Lung (tissue), 12 donors: ENCODE results near the gene UTP11. TPM values are rescaled to one million over a fixed set of nuclear protein-coding genes. Genes with fewer than 3 reads are reported as not detected.

Experiments
- ATAC-seq: fragments of 200-7000 bp; cut with Tn5 transposase; one replicate; pipeline ENCODE4 v1.9.1; 2020; ENCODE audit warnings: moderate number of reproducible peaks; ENCODE audit not compliant: insufficient read depth, low FRiP score
- DNase-seq, 3 donors: peaks; one replicate each; pipeline ENCODE4 v3.0.0-alpha.2; 2013 to 2017
- H3K27ac ChIP-seq, 2 donors: one replicate each; pipeline ENCODE4 v1.5.1; 2013; ENCODE audit warnings: mild to moderate bottlenecking in 2 of 2, moderate library complexity in 2 of 2, control low read depth in 1 of 2, inconsistent platforms in 1 of 2, low read depth in 1 of 2, low read length in 1 of 2
- H3K27me3 ChIP-seq, 3 donors: one replicate each; pipeline ENCODE4 v1.5.1; 2013; ENCODE audit warnings: low read length in 2 of 3; ENCODE audit not compliant: control insufficient read depth in 3 of 3, insufficient read depth in 3 of 3
- H3K36me3 ChIP-seq, 4 donors: one replicate each; pipeline ENCODE4 v1.5.1; 2013; ENCODE audit warnings: low read length in 4 of 4, mild to moderate bottlenecking in 1 of 4, moderate library complexity in 1 of 4; ENCODE audit not compliant: control insufficient read depth in 4 of 4, insufficient read depth in 4 of 4
- H3K4me1 ChIP-seq, 5 donors: one replicate each; pipeline ENCODE4 v1.5.1; 2013; ENCODE audit warnings: low read length in 5 of 5, mild to moderate bottlenecking in 2 of 5, moderate library complexity in 1 of 5; ENCODE audit not compliant: control insufficient read depth in 5 of 5, insufficient read depth in 5 of 5
- H3K4me3 ChIP-seq: one replicate; pipeline ENCODE4 v1.5.1; 2013; ENCODE audit warnings: mild to moderate bottlenecking, control low read depth, moderate library complexity
- H3K9ac ChIP-seq, 2 donors: one replicate each; pipeline ENCODE4 v1.5.1; 2013; ENCODE audit warnings: low read length in 2 of 2, control low read depth in 1 of 2; ENCODE audit not compliant: insufficient read depth in 1 of 2
- H3K9me3 ChIP-seq, 4 donors: one replicate each; pipeline ENCODE4 v1.5.1; 2013; ENCODE audit warnings: low read length in 3 of 4, mild to moderate bottlenecking in 1 of 4, moderate library complexity in 1 of 4; ENCODE audit not compliant: control insufficient read depth in 4 of 4, insufficient read depth in 3 of 4
- WGBS, 2 donors: extraction: QIAGEN DNeasy Blood & Tissue Kit; methylation state at CpG; one replicate each; pipeline ENCODE4 v1.1.7; 2013; 5-methylcytosine and 5-hydroxymethylcytosine counted together
- polyA plus RNA-seq, 2 donors: library from polyadenylated mRNA; stranded (reverse); fragments of 200-250 nt; gene quantifications; one replicate each; pipeline ENCODE4 v1.2.1, GENCODE V29; 2013
- total RNA-seq, 2 donors: library from RNA; depleted of rRNA in 1 of 2; stranded (reverse); fragments of >200 nt in 1 of 2; gene quantifications; one replicate each; pipeline ENCODE4 v1.2.1, GENCODE V29; 2014 to 2021
- TF ChIP-seq, protein P1 (sequence below): IDR thresholded peaks from 2 replicates; pipeline ENCODE4 v1.5.1; 2012; ENCODE audit warnings: mild to moderate bottlenecking; ENCODE audit errors: control extremely low read depth, extremely low read depth
- donor health status: control.
- donor health status: control.
- donor health status: Bipolar disorder and iron deficiency.
- donor health status: healthy.
- donor health status: DM: yes; HTN: yes; CAD: no.

Gene UTP11
- total and polyA plus RNA-seq, 4 donors: 27.3 to 33.7 (median 31.1) TPM

- Histone ChIP-seq H3K9me3 (no peaks in the 10 kb centered on the region), H3K27me3 (no peaks in the 10 kb centered on the region), H3K27ac (no peak overlapping the region), H3K4me1 (peaks cover 2 to 30% (median 11%) of the 10 kb centered on the region in 5 donors), H3K36me3 (peaks cover 12 to 18% (median 16%) of the 10 kb centered on the region in 4 donors), H3K4me3 (no peak overlapping the region), H3K9ac (no peak overlapping the region)
- no peak for DNase-seq
- WGBS, 2 donors: 67 to 73% methylated on average over 3 of the region's 3 CpGs
- TF ChIP-seq, protein P1, sequence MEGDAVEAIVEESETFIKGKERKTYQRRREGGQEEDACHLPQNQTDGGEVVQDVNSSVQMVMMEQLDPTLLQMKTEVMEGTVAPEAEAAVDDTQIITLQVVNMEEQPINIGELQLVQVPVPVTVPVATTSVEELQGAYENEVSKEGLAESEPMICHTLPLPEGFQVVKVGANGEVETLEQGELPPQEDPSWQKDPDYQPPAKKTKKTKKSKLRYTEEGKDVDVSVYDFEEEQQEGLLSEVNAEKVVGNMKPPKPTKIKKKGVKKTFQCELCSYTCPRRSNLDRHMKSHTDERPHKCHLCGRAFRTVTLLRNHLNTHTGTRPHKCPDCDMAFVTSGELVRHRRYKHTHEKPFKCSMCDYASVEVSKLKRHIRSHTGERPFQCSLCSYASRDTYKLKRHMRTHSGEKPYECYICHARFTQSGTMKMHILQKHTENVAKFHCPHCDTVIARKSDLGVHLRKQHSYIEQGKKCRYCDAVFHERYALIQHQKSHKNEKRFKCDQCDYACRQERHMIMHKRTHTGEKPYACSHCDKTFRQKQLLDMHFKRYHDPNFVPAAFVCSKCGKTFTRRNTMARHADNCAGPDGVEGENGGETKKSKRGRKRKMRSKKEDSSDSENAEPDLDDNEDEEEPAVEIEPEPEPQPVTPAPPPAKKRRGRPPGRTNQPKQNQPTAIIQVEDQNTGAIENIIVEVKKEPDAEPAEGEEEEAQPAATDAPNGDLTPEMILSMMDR: no peak
- no peak for ATAC-seq
Observed at GRCh38 chr1:38028105-38028591, 15.6 kb downstream of the UTP11 start.

GRCh38 chr1:38028671-38029070 lies 16.1 kb downstream of the UTP11 start:
- ATAC-seq (no peak), DNase-seq (no peak)
- TF ChIP-seq, protein P1: no peak
- no peak overlapping the region for H3K27ac ChIP-seq
- WGBS, 2 donors: 81 to 85% methylated on average over 2 of the region's 2 CpGs
- no peak overlapping the region for H3K9ac ChIP-seq
- H3K9me3 ChIP-seq: no peaks in the 10 kb centered on the region
- peaks cover 10 to 17% (median 12%) of the 10 kb centered on the region in 4 donors for H3K36me3 ChIP-seq
- peaks cover 2 to 30% (median 11%) of the 10 kb centered on the region in 5 donors for H3K4me1 ChIP-seq
- H3K27me3 ChIP-seq: no peaks in the 10 kb centered on the region
- no peak overlapping the region for H3K4me3 ChIP-seq

DNA sequence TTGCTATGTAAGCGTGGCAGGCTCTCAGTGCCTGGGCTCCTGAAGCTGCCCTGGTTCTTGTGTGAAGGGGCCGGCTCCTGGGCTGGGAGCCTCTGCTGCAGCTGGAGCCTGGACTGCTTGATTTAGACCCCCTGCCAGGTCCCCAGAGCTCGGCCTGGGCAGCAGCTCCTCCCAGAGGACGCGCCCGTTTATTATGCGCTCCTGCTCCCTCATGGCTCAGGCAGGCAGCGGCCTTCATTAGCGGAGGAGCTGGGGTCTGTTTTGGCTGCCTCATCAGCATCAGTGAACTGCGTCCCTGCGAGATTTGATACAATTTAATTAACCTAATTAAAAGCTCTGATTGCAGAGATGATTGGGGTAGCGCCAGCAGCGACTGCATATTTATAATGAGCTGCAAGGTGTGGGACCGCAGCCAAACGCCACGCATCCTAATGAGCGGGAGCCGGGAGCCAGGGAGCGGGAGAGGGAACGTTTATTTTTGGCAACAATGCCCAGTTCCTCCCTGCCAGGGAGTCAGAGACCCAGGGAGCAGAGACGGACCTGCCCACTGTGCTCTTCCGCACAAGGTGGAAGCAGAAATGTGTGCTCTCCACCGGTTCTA lies 16.6 kb downstream of the UTP11 start:
- WGBS, 2 donors: 42 to 57% methylated on average over 23 of the region's 23 CpGs
- Histone ChIP-seq H3K9me3 (no peaks in the 10 kb centered on the region), H3K27me3 (no peaks in the 10 kb centered on the region), H3K9ac (no peak overlapping the region), H3K36me3 (peaks cover 6 to 15% (median 10%) of the 10 kb centered on the region in 4 donors), H3K4me3 (no peak overlapping the region), H3K4me1 (peaks cover 2 to 30% (median 11%) of the 10 kb centered on the region in 5 donors), H3K27ac (no peak overlapping the region)
- TF ChIP-seq, protein P1: no peak
- DNase-seq (peak; percentile 76 to 80 (median 77)), ATAC-seq (no peak)
